A549 (cell line): ENCODE data around the gene CLCN7. TPM values are rescaled to one million over a fixed set of nuclear protein-coding genes. Genes with fewer than 3 reads are reported as not detected.
A peak's percentile ranks its signal among the peaks of the same experiment; 100 is the strongest.

Source experiments
- ATAC-seq, 2 experiments: fragments of 200-7000 bp in 1 of 2; fragments of >200 bp in 1 of 2; cut with Nextera tagmentation in 1 of 2; cut with Tn5 transposase in 1 of 2; 3 replicates each; pipeline versions ENCODE4 v1.8.0 to v1.9.1; 2018 to 2020; ENCODE audit warnings: mild to moderate bottlenecking in 1 of 2, moderate library complexity in 1 of 2
- CTCF ChIA-PET: fragments of 300-600 bp; sonication (Branson Sonifier 250); formaldehyde crosslinking; extraction: SDS; loops from one replicate; lab custom pipeline; 2021; ENCODE audit warnings: antibody characterized with exemption, inconsistent platforms; lab: Yijun Ruan, JAX
- POLR2A ChIA-PET: fragments of 350-600 bp; formaldehyde crosslinking; extraction: SDS; loops from one replicate; lab custom pipeline; 2021; ENCODE audit warnings: antibody characterized with exemption, inconsistent platforms; lab: Yijun Ruan, JAX
- DNase-seq, 2 experiments: peaks; one replicate each; pipeline versions ENCODE4 v3.0.0 to v3.0.0-alpha.2; 2011 to 2016; ENCODE audit warnings: low read depth in 1 of 2, low spot score in 1 of 2
- FAIRE-seq: peaks from 2 replicates; lab custom pipeline; 2011; peaks lifted over from hg19 to GRCh38; lab: Jason Lieb, UNC
- H3K27ac ChIP-seq, 2 experiments: fragments of >200 bp; sonication (Bioruptor Twin); formaldehyde crosslinking; 3 replicates each; pipeline ENCODE4 v1.5.1; 2016 to 2017
- H3K4me1 ChIP-seq: fragments of >200 bp; sonication (Bioruptor Twin); formaldehyde crosslinking; 3 replicates; pipeline ENCODE4 v1.6.1; 2016
- H3K4me2 ChIP-seq: fragments of >200 bp; sonication (Bioruptor Twin); formaldehyde crosslinking; 3 replicates; pipeline ENCODE4 v1.6.1; 2016
- H3K4me3 ChIP-seq: fragments of >200 bp; sonication (Bioruptor Twin); formaldehyde crosslinking; 3 replicates; pipeline ENCODE4 v1.5.1; 2016
- H3K9me3 ChIP-seq: fragments of >200 bp; sonication (Bioruptor Twin); formaldehyde crosslinking; 3 replicates; pipeline ENCODE4 v1.6.1; 2016
- CBX2 ChIP-seq: fragments of 200-600 bp; sonication (generic); IDR thresholded peaks from 2 replicates; pipeline ENCODE4 v1.6.1; 2016; ENCODE audit warnings: low read depth, mild to moderate bottlenecking, borderline replicate concordance
- CHD4 ChIP-seq: fragments of 200-600 bp; sonication (generic); IDR thresholded peaks from 2 replicates; pipeline ENCODE4 v1.6.1; 2016; ENCODE audit warnings: antibody characterized with exemption, mild to moderate bottlenecking, borderline replicate concordance
- CTCF ChIP-seq: fragments of >200 bp; sonication (Bioruptor Twin); formaldehyde crosslinking; IDR thresholded peaks from 3 replicates; pipeline ENCODE4 v1.5.1; 2016
- FOSL2 ChIP-seq, 2 experiments: fragments of 450-650 bp in 1 of 2; fragments of >200 bp in 1 of 2; sonication (Bioruptor Twin) in 1 of 2; formaldehyde crosslinking; IDR thresholded peaks; 2 replicates each; pipeline versions ENCODE4 v1.5.0 to v1.6.1; 2016 to 2020; ENCODE audit warnings: mild to moderate bottlenecking in 1 of 2, moderate library complexity in 1 of 2
- HOXB13 ChIP-seq: fragments of 250-450 bp; sonication (Bioruptor Pico); IDR thresholded peaks from 2 replicates; pipeline ENCODE4 v1.5.0; 2020; ENCODE audit warnings: low read depth, mild to moderate bottlenecking, moderate library complexity
- HOXB5 ChIP-seq: fragments of 250-450 bp; sonication (Bioruptor Pico); IDR thresholded peaks from 2 replicates; pipeline ENCODE4 v1.5.0; 2020; ENCODE audit warnings: mild to moderate bottlenecking, moderate library complexity
- MAX ChIP-seq: IDR thresholded peaks from 2 replicates; pipeline ENCODE4 v1.6.1; 2012
- MAZ ChIP-seq: fragments of 150-350 bp; IDR thresholded peaks from 2 replicates; pipeline ENCODE4 v1.6.1; 2014; ENCODE audit warnings: antibody characterized with exemption, low read depth, low read length, borderline replicate concordance
- MYC ChIP-seq: IDR thresholded peaks from 2 replicates; pipeline ENCODE4 v1.6.1; 2012; ENCODE audit warnings: mild to moderate bottlenecking, inconsistent platforms, low read length, improper control_type of control experiment, borderline replicate concordance
- NR3C1 ChIP-seq: fragments of >200 bp; sonication (Bioruptor Twin); formaldehyde crosslinking; IDR thresholded peaks from 3 replicates; pipeline ENCODE4 v1.6.1; 2017
- RAD21 ChIP-seq, 2 experiments: fragments of >200 bp in 1 of 2; sonication (Bioruptor Twin) in 1 of 2; formaldehyde crosslinking in 1 of 2; IDR thresholded peaks in 1 of 2; conservative IDR thresholded peaks in 1 of 2; 2 replicates in 1 of 2; 3 replicates in 1 of 2; pipeline ENCODE4 v1.6.1; 2012 to 2018; ENCODE audit warnings: inconsistent platforms in 1 of 2
- RNF2 ChIP-seq: fragments of 200-600 bp; sonication (generic); IDR thresholded peaks from 2 replicates; pipeline ENCODE4 v1.6.1; 2016; ENCODE audit warnings: low read depth, mild to moderate bottlenecking, antibody characterized with exemption, moderate library complexity, borderline replicate concordance
- SMC3 ChIP-seq: fragments of >200 bp; sonication (Bioruptor Twin); formaldehyde crosslinking; IDR thresholded peaks from 3 replicates; pipeline ENCODE4 v1.6.1; 2018; ENCODE audit warnings: inconsistent platforms
- WGBS: methylation state at CpG from one replicate; pipeline ENCODE4 v1.1.6; 2017; ENCODE audit errors: missing lambda C conversion rate; 5-methylcytosine and 5-hydroxymethylcytosine counted together
- polyA plus RNA-seq, 4 experiments: library from polyadenylated mRNA; depleted of rRNA in 3 of 4; stranded (reverse); fragments of >200 nt; fragmentation: RNase III in 1 of 4; extraction: RNeasy Plus Mini Kit Qiagen cat#74134 plus additional on column Dnase treatment in 1 of 4; gene quantifications; 2 replicates in 3 of 4; 3 replicates in 1 of 4; pipeline ENCODE4 v1.2.3, GENCODE V29; 2011 to 2017
- TF ChIP-seq, protein P1 (sequence below): fragments of 450-650 bp; IDR thresholded peaks from 2 replicates; pipeline ENCODE4 v1.6.1; 2014; ENCODE audit warnings: antibody characterized with exemption
- TF ChIP-seq, protein P2 (sequence below): fragments of 250-450 bp; sonication (Bioruptor Pico); IDR thresholded peaks from 2 replicates; pipeline ENCODE4 v1.5.0; 2021; ENCODE audit warnings: mild to moderate bottlenecking, moderate library complexity, borderline replicate concordance

Gene CLCN7
- polyA plus RNA-seq, 2 of the 4 experiments (the other 2 are of a cell fraction): 17.2 to 69.7 TPM

DNA sequence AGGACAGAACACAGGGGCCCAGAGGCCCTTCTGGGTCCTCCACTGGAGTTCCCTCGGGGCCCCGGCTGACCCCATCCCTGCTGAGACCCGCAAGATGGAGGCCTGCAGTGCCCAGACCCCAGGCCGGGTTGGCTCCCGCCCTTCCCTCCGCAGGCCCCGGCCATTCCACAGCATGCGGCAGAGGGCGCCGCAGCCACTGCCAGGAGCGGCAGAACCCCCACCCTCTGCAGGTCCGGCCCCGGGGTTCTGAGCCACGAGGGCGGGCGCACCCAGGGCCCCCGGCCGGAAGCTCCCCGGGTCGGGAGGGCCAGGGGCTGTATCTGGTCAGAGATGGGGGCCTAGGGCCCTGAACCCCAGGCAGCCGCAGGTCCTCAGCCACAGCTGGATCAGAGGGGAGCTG, 46.3 kb downstream of the CLCN7 start:
- DNase-seq (peak; percentile 57 to 82), ATAC-seq (peak; percentile 70 to 90), FAIRE-seq (no peak)
- peaks cover 10% of the 10 kb centered on the region; the same call in 2 of the 3 replicates for H3K4me1 ChIP-seq
- peak overlapping the region; percentile 47 to 71; a peak in 5 of 6 replicates for H3K27ac ChIP-seq
- 0 out of 2 replicates have a peak, but pooled peaks have one; percentile 43 for TF ChIP-seq MAX
- 0 out of 2 replicates have a peak, but pooled peaks have one; percentile 34 for TF ChIP-seq MAZ
- no peak for TF ChIP-seq HOXB13
- TF ChIP-seq FOSL2 (IDR thresholded peaks at IDR 0.05): no peak
- TF ChIP-seq FOSL2 (CRISPR knock-in tag; IDR thresholded peaks at IDR 0.05): no peak
- TF ChIP-seq SMC3: peak; percentile 41; the same call in 2 of the 3 replicates
- peak; percentile 52 to 54 for TF ChIP-seq RAD21 (conservative IDR thresholded peaks at IDR 0.05 in 1 of 2, IDR thresholded peaks at IDR 0.05 in 1 of 2)
- TF ChIP-seq MYC: no peak
- TF ChIP-seq CTCF: peak; percentile 45; the same call in 2 of the 3 replicates
- no peak for TF ChIP-seq CBX2
- no peak for TF ChIP-seq NR3C1
- WGBS: 26% methylated on average over 3 of the region's 21 CpGs
- H3K4me2 ChIP-seq: peak overlapping the region; percentile 39
- ChIA-PET CTCF (interaction anchor here (0.7 to 5.6 kb wide), 11 partner anchors 8 to 337 kb away, joined by 3 to 57 read pairs (median 4); partner anchors contain the start of genes CCDC154 and UQCC4), POLR2A (interaction anchor here (1.4 kb wide), 1 partner anchor 182 kb away, joined by 3 read pairs; no protein-coding TSS in a partner anchor)
- H3K4me3 ChIP-seq: no peak overlapping the region
- no peaks in the 10 kb centered on the region for H3K9me3 ChIP-seq

- 83% methylated on average over 46 of the region's 53 CpGs for WGBS
- TF ChIP-seq HOXB5 (no peak), CHD4 (no peak), RNF2 (no peak)
- TF ChIP-seq, protein P1, sequence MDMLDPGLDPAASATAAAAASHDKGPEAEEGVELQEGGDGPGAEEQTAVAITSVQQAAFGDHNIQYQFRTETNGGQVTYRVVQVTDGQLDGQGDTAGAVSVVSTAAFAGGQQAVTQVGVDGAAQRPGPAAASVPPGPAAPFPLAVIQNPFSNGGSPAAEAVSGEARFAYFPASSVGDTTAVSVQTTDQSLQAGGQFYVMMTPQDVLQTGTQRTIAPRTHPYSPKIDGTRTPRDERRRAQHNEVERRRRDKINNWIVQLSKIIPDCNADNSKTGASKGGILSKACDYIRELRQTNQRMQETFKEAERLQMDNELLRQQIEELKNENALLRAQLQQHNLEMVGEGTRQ: no peak
- TF ChIP-seq, protein P2, sequence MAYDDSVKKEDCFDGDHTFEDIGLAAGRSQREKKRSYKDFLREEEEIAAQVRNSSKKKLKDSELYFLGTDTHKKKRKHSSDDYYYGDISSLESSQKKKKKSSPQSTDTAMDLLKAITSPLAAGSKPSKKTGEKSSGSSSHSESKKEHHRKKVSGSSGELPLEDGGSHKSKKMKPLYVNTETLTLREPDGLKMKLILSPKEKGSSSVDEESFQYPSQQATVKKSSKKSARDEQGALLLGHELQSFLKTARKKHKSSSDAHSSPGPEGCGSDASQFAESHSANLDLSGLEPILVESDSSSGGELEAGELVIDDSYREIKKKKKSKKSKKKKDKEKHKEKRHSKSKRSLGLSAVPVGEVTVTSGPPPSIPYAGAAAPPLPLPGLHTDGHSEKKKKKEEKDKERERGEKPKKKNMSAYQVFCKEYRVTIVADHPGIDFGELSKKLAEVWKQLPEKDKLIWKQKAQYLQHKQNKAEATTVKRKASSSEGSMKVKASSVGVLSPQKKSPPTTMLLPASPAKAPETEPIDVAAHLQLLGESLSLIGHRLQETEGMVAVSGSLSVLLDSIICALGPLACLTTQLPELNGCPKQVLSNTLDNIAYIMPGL (CRISPR knock-in tag): no peak
- H3K9me3 ChIP-seq: no peaks in the 10 kb centered on the region
- FAIRE-seq (no peak), DNase-seq (no peak), ATAC-seq (no peak)
- peak overlapping the region; percentile 47 to 71; a peak in 5 of 6 replicates for H3K27ac ChIP-seq
- H3K4me2 ChIP-seq: peak overlapping the region; percentile 39; the same call in 2 of the 3 replicates
- H3K4me1 ChIP-seq: peaks cover 10% of the 10 kb centered on the region; the same call in 2 of the 3 replicates
- ChIA-PET POLR2A (interaction anchor here (1.4 kb wide), 1 partner anchor 183 kb away, joined by 3 read pairs; no protein-coding TSS in a partner anchor), CTCF (interaction anchor here (0.7 to 5.6 kb wide), 9 partner anchors 10 to 89 kb away, joined by 3 to 57 read pairs (median 3); partner anchors contain the start of gene CCDC154)
- H3K4me3 ChIP-seq: no peak overlapping the region
Observed at GRCh38 chr16:1427473-1428461, 47.1 kb downstream of the CLCN7 start.
